ENCODE measurements around the gene KCNC1. TPM values are rescaled to one million over a fixed set of nuclear protein-coding genes. Genes with fewer than 3 reads are reported as not detected.

KCNC1 gene
- polyA plus RNA-seq, 1 donor from 2014 or later = 8.9 TPM

GRCh38 chr11:17798716-17799115 lies 64.1 kb downstream of the KCNC1 start:
- Histone ChIP-seq H3K9me3 (ENCODE audit: low read length) (no peaks in the 10 kb centered on the region), H3K4me2 (ENCODE audit: low read length) (no peak overlapping the region), H3K4me3 (ENCODE audit: low read length) (no peak overlapping the region), H3K36me3 (ENCODE audit: insufficient read depth, low read length) (no peaks in the 10 kb centered on the region), H3K9ac (ENCODE audit: low read length) (no peak overlapping the region), H2AFZ (ENCODE audit: low read depth, low read length) (no peak overlapping the region), H3K27ac (ENCODE audit: low read length) (no peak overlapping the region), H3F3A (ENCODE audit: insufficient read depth, low read length, poor library complexity, severe bottlenecking) (no peaks in the 10 kb centered on the region), H4K20me1 (ENCODE audit: insufficient read depth) (no peaks in the 10 kb centered on the region), H3K9me2 (ENCODE audit: insufficient read depth, low read length) (no peaks in the 10 kb centered on the region), H3K79me2 (replicated peaks; ENCODE audit: insufficient read depth, low read length) (no peaks in the 10 kb centered on the region), H3K27me3 (ENCODE audit: insufficient read depth, low read depth, low read length) (no peaks in the 10 kb centered on the region)
- no peak for TF ChIP-seq RAD21 (conservative IDR thresholded peaks at IDR 0.05)
- no peak for TF ChIP-seq REST (IDR thresholded peaks at IDR 0.05; ENCODE audit: borderline replicate concordance)
- TF ChIP-seq SMC3 (conservative IDR thresholded peaks at IDR 0.05; ENCODE audit: poor library complexity) = no peak
- no peak for TF ChIP-seq MXI1 (conservative IDR thresholded peaks at IDR 0.05; ENCODE audit: poor library complexity, severe bottlenecking)
- no peak for TF ChIP-seq POLR2AphosphoS5 (IDR thresholded peaks at IDR 0.05)
- no peak for TF ChIP-seq TAF1 (IDR thresholded peaks at IDR 0.05; ENCODE audit: low read depth)
- no peak for TF ChIP-seq EZH2 (IDR thresholded peaks at IDR 0.05; ENCODE audit: borderline replicate concordance, insufficient read depth, low read length, poor library complexity, severe bottlenecking)
- no peak for TF ChIP-seq EP300 (conservative IDR thresholded peaks at IDR 0.05; ENCODE audit: poor library complexity, severe bottlenecking)
- no peak for TF ChIP-seq CTCF (IDR thresholded peaks at IDR 0.05; ENCODE audit: poor library complexity, severe bottlenecking)

- Histone ChIP-seq H3K27me3 (ENCODE audit: insufficient read depth, low read depth, low read length) (no peaks in the 10 kb centered on the region), H3K9me2 (ENCODE audit: insufficient read depth, low read length) (no peaks in the 10 kb centered on the region), H4K20me1 (ENCODE audit: insufficient read depth) (no peaks in the 10 kb centered on the region), H3K4me2 (ENCODE audit: low read length) (no peak overlapping the region), H3K36me3 (ENCODE audit: insufficient read depth, low read length) (no peaks in the 10 kb centered on the region), H3K4me3 (ENCODE audit: low read length) (no peak overlapping the region), H3K9me3 (ENCODE audit: low read length) (no peaks in the 10 kb centered on the region), H2AFZ (ENCODE audit: low read depth, low read length) (no peak overlapping the region), H3K79me2 (replicated peaks; ENCODE audit: insufficient read depth, low read length) (no peaks in the 10 kb centered on the region), H3K9ac (ENCODE audit: low read length) (no peak overlapping the region), H3K27ac (ENCODE audit: low read length) (no peak overlapping the region), H3F3A (ENCODE audit: insufficient read depth, low read length, poor library complexity, severe bottlenecking) (no peaks in the 10 kb centered on the region)
- TF ChIP-seq POLR2AphosphoS5 (IDR thresholded peaks at IDR 0.05) (no peak), REST (IDR thresholded peaks at IDR 0.05; ENCODE audit: borderline replicate concordance) (no peak), CTCF (IDR thresholded peaks at IDR 0.05; ENCODE audit: poor library complexity, severe bottlenecking) (no peak), EP300 (conservative IDR thresholded peaks at IDR 0.05; ENCODE audit: poor library complexity, severe bottlenecking) (no peak), SMC3 (conservative IDR thresholded peaks at IDR 0.05; ENCODE audit: poor library complexity) (no peak), MXI1 (conservative IDR thresholded peaks at IDR 0.05; ENCODE audit: poor library complexity, severe bottlenecking) (no peak), RAD21 (conservative IDR thresholded peaks at IDR 0.05) (no peak), TAF1 (IDR thresholded peaks at IDR 0.05; ENCODE audit: low read depth) (no peak), EZH2 (IDR thresholded peaks at IDR 0.05; ENCODE audit: borderline replicate concordance, insufficient read depth, low read length, poor library complexity, severe bottlenecking) (no peak)
Observed at GRCh38 chr11:17799147-17799546, 64.6 kb downstream of the KCNC1 start.
